ENCODE results near the gene ZNF561.

DNA sequence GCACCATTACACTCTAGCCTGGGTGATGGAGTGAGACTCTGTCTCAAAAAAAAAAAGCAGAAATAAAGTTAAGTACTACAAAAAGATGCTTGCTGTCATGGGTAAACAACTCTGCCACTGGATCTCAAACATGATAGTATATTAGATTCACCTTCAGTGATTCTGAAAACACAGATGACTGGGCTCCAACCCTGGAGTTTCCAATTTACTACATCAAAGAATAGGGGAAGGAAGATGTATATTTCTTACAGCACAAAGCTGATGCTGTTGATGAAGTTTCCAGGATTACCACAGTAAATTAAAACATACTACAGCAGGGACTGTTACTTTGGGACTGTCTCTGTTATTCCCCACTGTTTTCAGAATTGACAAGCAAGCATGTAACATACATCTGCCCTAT, 5.2 kb downstream of the ZNF561 start:
- TF ChIP-seq, protein P1, sequence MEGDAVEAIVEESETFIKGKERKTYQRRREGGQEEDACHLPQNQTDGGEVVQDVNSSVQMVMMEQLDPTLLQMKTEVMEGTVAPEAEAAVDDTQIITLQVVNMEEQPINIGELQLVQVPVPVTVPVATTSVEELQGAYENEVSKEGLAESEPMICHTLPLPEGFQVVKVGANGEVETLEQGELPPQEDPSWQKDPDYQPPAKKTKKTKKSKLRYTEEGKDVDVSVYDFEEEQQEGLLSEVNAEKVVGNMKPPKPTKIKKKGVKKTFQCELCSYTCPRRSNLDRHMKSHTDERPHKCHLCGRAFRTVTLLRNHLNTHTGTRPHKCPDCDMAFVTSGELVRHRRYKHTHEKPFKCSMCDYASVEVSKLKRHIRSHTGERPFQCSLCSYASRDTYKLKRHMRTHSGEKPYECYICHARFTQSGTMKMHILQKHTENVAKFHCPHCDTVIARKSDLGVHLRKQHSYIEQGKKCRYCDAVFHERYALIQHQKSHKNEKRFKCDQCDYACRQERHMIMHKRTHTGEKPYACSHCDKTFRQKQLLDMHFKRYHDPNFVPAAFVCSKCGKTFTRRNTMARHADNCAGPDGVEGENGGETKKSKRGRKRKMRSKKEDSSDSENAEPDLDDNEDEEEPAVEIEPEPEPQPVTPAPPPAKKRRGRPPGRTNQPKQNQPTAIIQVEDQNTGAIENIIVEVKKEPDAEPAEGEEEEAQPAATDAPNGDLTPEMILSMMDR (conservative IDR thresholded peaks at IDR 0.05 in 1 of 2, IDR thresholded peaks at IDR 0.05 in 1 of 2; ENCODE audit: extremely low read depth in 1 of 2, insufficient read depth in 1 of 2, low read depth in 1 of 2, low read length in 2 of 2): no peak
- TF ChIP-seq EZH2 (IDR thresholded peaks at IDR 0.05; ENCODE audit: borderline replicate concordance, low read length): no peak

Data from mammary epithelial cell (primary cell).